Muscle layer of duodenum (tissue), 2 donors: ENCODE data around the gene ST3GAL4.

Experiments
- H3K27ac ChIP-seq: one replicate; pipeline ENCODE4 v1.7.0; 2013; ENCODE audit warnings: mild to moderate bottlenecking, low read length
- H3K27me3 ChIP-seq: one replicate; pipeline ENCODE4 v1.7.0; 2013; ENCODE audit warnings: low read depth, mild to moderate bottlenecking, control low read depth, low read length
- H3K36me3 ChIP-seq, 2 donors: one replicate each; pipeline ENCODE4 v1.7.0; 2013; ENCODE audit warnings: low read length in 2 of 2, control low read depth in 1 of 2, mild to moderate bottlenecking in 1 of 2; ENCODE audit not compliant: insufficient read depth in 2 of 2, control insufficient read depth in 1 of 2
- H3K4me1 ChIP-seq, 2 donors: one replicate each; pipeline ENCODE4 v1.7.0; 2013; ENCODE audit warnings: low read length in 2 of 2, mild to moderate bottlenecking in 2 of 2, control low read depth in 1 of 2, moderate library complexity in 1 of 2; ENCODE audit not compliant: insufficient read depth in 2 of 2, control insufficient read depth in 1 of 2
- H3K4me3 ChIP-seq, 2 donors: one replicate each; pipeline ENCODE4 v1.7.0; 2013; ENCODE audit warnings: low read length in 2 of 2, low read depth in 1 of 2, mild to moderate bottlenecking in 1 of 2
- H3K9me3 ChIP-seq, 2 donors: one replicate each; pipeline ENCODE4 v1.7.0; 2013; ENCODE audit warnings: low read length in 2 of 2, control low read depth in 1 of 2, mild to moderate bottlenecking in 1 of 2; ENCODE audit not compliant: control insufficient read depth in 1 of 2
- donor health status: healthy.

The ST3GAL4 gene

GRCh38 chr11:126413843-126414405 lies 58.4 kb downstream of the ST3GAL4 start:
- H3K27ac ChIP-seq: no peak overlapping the region
- H3K4me1 ChIP-seq: peaks cover 5 to 22% of the 10 kb centered on the region in 2 donors

GRCh38 chr11:126414615-126415014 lies 59.1 kb downstream of the ST3GAL4 start:
- peak overlapping the region; percentile 64 for H3K27ac ChIP-seq
- no peaks in the 10 kb centered on the region for H3K27me3 ChIP-seq
- no peaks in the 10 kb centered on the region for H3K9me3 ChIP-seq
- peaks cover 5 to 22% of the 10 kb centered on the region in 2 donors for H3K4me1 ChIP-seq
- H3K36me3 ChIP-seq: peaks cover 0 to 7% of the 10 kb centered on the region in 2 donors
- peak overlapping the region in 1 of 2 donors; percentile 51 for H3K4me3 ChIP-seq

More at GRCh38 chr11:126413843-126414405, 58.4 kb downstream of the ST3GAL4 start:
- H3K27me3 ChIP-seq: no peaks in the 10 kb centered on the region
- H3K4me3 ChIP-seq: no peak overlapping the region
- H3K36me3 ChIP-seq: peaks cover 0 to 13% of the 10 kb centered on the region in 2 donors
- no peaks in the 10 kb centered on the region for H3K9me3 ChIP-seq

GRCh38 chr11:126415128-126415527 lies 59.6 kb downstream of the ST3GAL4 start:
- peak overlapping the region in 1 of 2 donors; percentile 51 for H3K4me3 ChIP-seq
- H3K36me3 ChIP-seq: peaks cover 0 to 7% of the 10 kb centered on the region in 2 donors
- H3K27me3 ChIP-seq: no peaks in the 10 kb centered on the region
- H3K27ac ChIP-seq: peak overlapping the region; percentile 64
- no peaks in the 10 kb centered on the region for H3K9me3 ChIP-seq
- peaks cover 5 to 22% of the 10 kb centered on the region in 2 donors for H3K4me1 ChIP-seq

GRCh38 chr11:126415669-126416420 lies 60.4 kb downstream of the ST3GAL4 start:
- H3K4me3 ChIP-seq: peak overlapping the region; percentile 15 to 51
- no peaks in the 10 kb centered on the region for H3K9me3 ChIP-seq
- H3K4me1 ChIP-seq: peaks cover 5 to 22% of the 10 kb centered on the region in 2 donors

GRCh38 chr11:126416542-126417090 lies 61.1 kb downstream of the ST3GAL4 start:
- no peaks in the 10 kb centered on the region for H3K27me3 ChIP-seq
- H3K4me3 ChIP-seq: peak overlapping the region; percentile 15 to 51
- H3K27ac ChIP-seq: peak overlapping the region; percentile 72
- no peaks in the 10 kb centered on the region for H3K9me3 ChIP-seq
- peaks cover 0 to 7% of the 10 kb centered on the region in 2 donors for H3K36me3 ChIP-seq
- H3K4me1 ChIP-seq: peaks cover 5 to 22% of the 10 kb centered on the region in 2 donors

More at GRCh38 chr11:126415669-126416420, 60.4 kb downstream of the ST3GAL4 start:
- peak overlapping the region; percentile 72 for H3K27ac ChIP-seq
- no peaks in the 10 kb centered on the region for H3K27me3 ChIP-seq
- peaks cover 0 to 7% of the 10 kb centered on the region in 2 donors for H3K36me3 ChIP-seq

GRCh38 chr11:126417091-126417862 lies 61.8 kb downstream of the ST3GAL4 start:
- peak overlapping the region; percentile 15 to 51 for H3K4me3 ChIP-seq
- peaks cover 5 to 22% of the 10 kb centered on the region in 2 donors for H3K4me1 ChIP-seq
- H3K9me3 ChIP-seq: no peaks in the 10 kb centered on the region
- no peaks in the 10 kb centered on the region for H3K27me3 ChIP-seq
- H3K36me3 ChIP-seq: peaks cover 0 to 7% of the 10 kb centered on the region in 2 donors
- no peak overlapping the region for H3K27ac ChIP-seq

GRCh38 chr11:126418887-126419286 lies 63.4 kb downstream of the ST3GAL4 start:
- peaks cover 5 to 22% of the 10 kb centered on the region in 2 donors for H3K4me1 ChIP-seq
- H3K36me3 ChIP-seq: peaks cover 0 to under 1% of the 10 kb centered on the region in 2 donors
- no peak overlapping the region for H3K27ac ChIP-seq
- H3K9me3 ChIP-seq: no peaks in the 10 kb centered on the region
- no peaks in the 10 kb centered on the region for H3K27me3 ChIP-seq
- no peak overlapping the region for H3K4me3 ChIP-seq

- Histone ChIP-seq H3K4me1 (peaks cover 5 to 14% of the 10 kb centered on the region in 2 donors), H3K9me3 (no peaks in the 10 kb centered on the region), H3K27me3 (no peaks in the 10 kb centered on the region), H3K4me3 (no peak overlapping the region), H3K36me3 (no peaks in the 10 kb centered on the region), H3K27ac (peak overlapping the region; percentile 9)
Measured at GRCh38 chr11:126419801-126420697, 64.6 kb downstream of the ST3GAL4 start.

- H3K27ac ChIP-seq: no peak overlapping the region
Measured at GRCh38 chr11:126420698-126421256, 65.3 kb downstream of the ST3GAL4 start.

GRCh38 chr11:126421271-126421671 lies 65.8 kb downstream of the ST3GAL4 start:
- Histone ChIP-seq H3K27ac (no peak overlapping the region), H3K27me3 (no peaks in the 10 kb centered on the region), H3K4me3 (no peak overlapping the region), H3K36me3 (no peaks in the 10 kb centered on the region), H3K4me1 (peaks cover 2 to 5% of the 10 kb centered on the region in 2 donors), H3K9me3 (no peaks in the 10 kb centered on the region)

More at GRCh38 chr11:126420698-126421256, 65.3 kb downstream of the ST3GAL4 start:
- Histone ChIP-seq H3K36me3 (no peaks in the 10 kb centered on the region), H3K27me3 (no peaks in the 10 kb centered on the region), H3K4me1 (peaks cover 5 to 6% of the 10 kb centered on the region in 2 donors), H3K4me3 (no peak overlapping the region), H3K9me3 (no peaks in the 10 kb centered on the region)
